Upper lobe of right lung (tissue), 1 donor: Measurements from ENCODE around the gene PDLIM1. TPM values are rescaled to one million over a fixed set of nuclear protein-coding genes. Genes with fewer than 3 reads are reported as not detected.
"Not testable (repeated sequence)": the region's sequence is repeated elsewhere in the genome, so short reads cannot be mapped to it uniquely, and the experiment has no call there.

Source experiments
- ATAC-seq: fragments of 200-7000 bp; cut with Tn5 transposase; one replicate; pipeline ENCODE4 v1.9.1; 2020; ENCODE audit warnings: mild to moderate bottlenecking, moderate library complexity
- DNase-seq: peaks from one replicate; pipeline ENCODE4 v3.0.0-alpha.2; 2020
- H3K27ac ChIP-seq: fragments of 200-600 bp; one replicate; pipeline ENCODE4 v1.8.0; 2022
- H3K27me3 ChIP-seq: fragments of 200-600 bp; one replicate; pipeline ENCODE4 v1.8.0; 2022; ENCODE audit warnings: mild to moderate bottlenecking
- H3K36me3 ChIP-seq: fragments of 200-600 bp; one replicate; pipeline ENCODE4 v1.8.0; 2022
- H3K4me1 ChIP-seq: fragments of 200-600 bp; one replicate; pipeline ENCODE4 v1.8.0; 2022
- H3K4me3 ChIP-seq: fragments of 200-600 bp; one replicate; pipeline ENCODE4 v1.8.0; 2022; ENCODE audit warnings: mild to moderate bottlenecking
- H3K9me3 ChIP-seq: fragments of 200-600 bp; one replicate; pipeline ENCODE4 v1.8.0; 2022
- intact Hi-C: fragments of 100-400 bp; cut with DNase I; formaldehyde crosslinking; loops from one replicate; pipeline ENCODE4 v1.11.0; 2022
- total RNA-seq: library from RNA; stranded (reverse); fragmentation: NEBNext Ultra II Directional; extraction: Animal tissue kit (Norgen Biotek cat#: 25700); gene quantifications from one replicate; pipeline ENCODE4 v1.2.1, GENCODE V29; 2021
- TF ChIP-seq, protein P1 (sequence below): fragments of 200-600 bp; IDR thresholded peaks from one replicate; pipeline ENCODE4 v1.8.0; 2022; ENCODE audit warnings: antibody characterized with exemption
- donor health status: DM: no; HTN: yes; CAD: no; lungs with severe emphysema.

PDLIM1 gene
- total RNA-seq, 1 donor from 2014 or later: 190 TPM

DNA sequence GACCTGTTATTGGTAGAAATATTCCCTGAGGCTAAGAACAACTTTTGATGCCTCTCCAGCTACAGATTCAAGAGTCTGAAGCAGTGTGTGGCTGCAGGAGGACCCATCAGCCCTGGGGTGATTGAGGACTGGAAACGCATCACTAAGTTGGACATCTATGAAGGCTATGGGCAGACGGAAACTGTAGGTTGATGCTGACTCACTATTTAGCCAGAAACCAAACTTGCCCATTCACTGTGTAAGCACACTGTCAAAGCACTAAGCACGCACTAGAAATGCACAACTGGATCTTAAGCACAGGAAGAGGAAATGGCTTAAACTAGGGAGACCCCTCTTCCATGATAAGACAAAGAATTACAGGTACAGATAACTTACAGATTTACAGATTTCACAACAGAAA is 76.0 kb downstream of the PDLIM1 start:
- intact Hi-C loops: no loop called here
- no peak overlapping the region for H3K4me3 ChIP-seq
- DNase-seq: no peak
- no peaks in the 10 kb centered on the region for H3K4me1 ChIP-seq
- no peak for ATAC-seq
- no peaks in the 10 kb centered on the region for H3K27me3 ChIP-seq
- H3K27ac ChIP-seq: no peak overlapping the region
- H3K9me3 ChIP-seq: no peaks in the 10 kb centered on the region
- TF ChIP-seq, protein P1, sequence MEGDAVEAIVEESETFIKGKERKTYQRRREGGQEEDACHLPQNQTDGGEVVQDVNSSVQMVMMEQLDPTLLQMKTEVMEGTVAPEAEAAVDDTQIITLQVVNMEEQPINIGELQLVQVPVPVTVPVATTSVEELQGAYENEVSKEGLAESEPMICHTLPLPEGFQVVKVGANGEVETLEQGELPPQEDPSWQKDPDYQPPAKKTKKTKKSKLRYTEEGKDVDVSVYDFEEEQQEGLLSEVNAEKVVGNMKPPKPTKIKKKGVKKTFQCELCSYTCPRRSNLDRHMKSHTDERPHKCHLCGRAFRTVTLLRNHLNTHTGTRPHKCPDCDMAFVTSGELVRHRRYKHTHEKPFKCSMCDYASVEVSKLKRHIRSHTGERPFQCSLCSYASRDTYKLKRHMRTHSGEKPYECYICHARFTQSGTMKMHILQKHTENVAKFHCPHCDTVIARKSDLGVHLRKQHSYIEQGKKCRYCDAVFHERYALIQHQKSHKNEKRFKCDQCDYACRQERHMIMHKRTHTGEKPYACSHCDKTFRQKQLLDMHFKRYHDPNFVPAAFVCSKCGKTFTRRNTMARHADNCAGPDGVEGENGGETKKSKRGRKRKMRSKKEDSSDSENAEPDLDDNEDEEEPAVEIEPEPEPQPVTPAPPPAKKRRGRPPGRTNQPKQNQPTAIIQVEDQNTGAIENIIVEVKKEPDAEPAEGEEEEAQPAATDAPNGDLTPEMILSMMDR: no peak
- no peaks in the 10 kb centered on the region for H3K36me3 ChIP-seq

DNA sequence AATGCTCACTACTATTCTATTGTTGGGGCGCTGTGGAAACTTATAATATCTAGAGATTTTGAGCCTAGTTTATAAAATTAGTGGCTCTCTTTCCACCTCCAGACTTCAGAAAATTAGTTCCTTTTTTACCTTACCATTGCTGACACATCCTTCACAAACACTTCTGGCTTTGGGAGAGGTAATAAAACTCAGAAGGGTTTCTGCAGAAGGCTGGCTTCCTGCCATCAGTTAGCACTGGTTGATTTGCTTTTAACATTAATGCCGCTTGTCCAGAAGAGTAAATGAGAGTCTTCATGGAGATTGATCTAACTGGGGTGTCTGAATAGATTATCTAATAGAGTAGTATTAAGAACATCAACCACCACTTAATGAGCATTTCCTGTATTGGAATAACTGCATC is 76.4 kb downstream of the PDLIM1 start:
- intact Hi-C loops: no loop called here
- ATAC-seq (no peak), DNase-seq (no peak)
- Histone ChIP-seq H3K9me3 (no peaks in the 10 kb centered on the region), H3K4me1 (no peaks in the 10 kb centered on the region), H3K27ac (no peak overlapping the region), H3K36me3 (no peaks in the 10 kb centered on the region), H3K27me3 (no peaks in the 10 kb centered on the region), H3K4me3 (no peak overlapping the region)
- TF ChIP-seq, protein P1: no peak

DNA sequence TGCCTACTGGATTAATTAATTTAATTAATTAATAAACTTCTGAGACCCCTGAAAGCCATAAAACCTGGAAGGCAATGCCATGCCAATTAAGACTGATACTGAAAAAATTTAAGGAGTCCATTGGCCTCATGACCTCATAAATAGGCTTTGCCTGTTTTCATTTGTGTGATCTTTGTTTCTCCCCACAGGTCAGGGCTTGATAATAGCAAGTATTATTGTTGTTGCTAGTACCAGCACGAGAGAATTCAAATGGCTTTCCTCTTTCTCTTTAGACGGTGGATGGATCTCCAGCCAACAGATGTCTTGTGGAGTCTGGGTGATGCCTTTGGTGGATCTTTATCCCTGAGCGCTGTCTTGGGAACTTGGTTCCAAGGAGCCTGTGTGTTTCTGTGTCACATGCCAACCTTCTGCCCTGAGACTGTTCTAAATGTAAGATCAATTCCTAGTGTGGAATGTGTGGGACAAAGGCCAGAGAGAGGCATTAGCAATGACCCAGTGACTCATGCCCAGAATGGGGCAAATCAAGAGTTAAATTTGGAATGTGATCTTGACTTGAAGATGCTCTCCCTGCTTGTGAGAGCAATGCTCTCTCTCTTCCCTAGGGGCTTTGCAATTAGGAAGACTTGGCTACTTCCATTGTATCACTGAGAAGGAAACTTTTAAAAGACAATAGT is 79.1 kb downstream of the PDLIM1 start:
- H3K27me3 ChIP-seq: no peaks in the 10 kb centered on the region
- TF ChIP-seq, protein P1: no peak
- no peak overlapping the region for H3K4me3 ChIP-seq
- H3K4me1 ChIP-seq: no peaks in the 10 kb centered on the region
- H3K27ac ChIP-seq: no peak overlapping the region
- no peaks in the 10 kb centered on the region for H3K36me3 ChIP-seq
- ATAC-seq (no peak), DNase-seq (no peak)
- no peaks in the 10 kb centered on the region for H3K9me3 ChIP-seq
- intact Hi-C loops: no loop called here

DNA sequence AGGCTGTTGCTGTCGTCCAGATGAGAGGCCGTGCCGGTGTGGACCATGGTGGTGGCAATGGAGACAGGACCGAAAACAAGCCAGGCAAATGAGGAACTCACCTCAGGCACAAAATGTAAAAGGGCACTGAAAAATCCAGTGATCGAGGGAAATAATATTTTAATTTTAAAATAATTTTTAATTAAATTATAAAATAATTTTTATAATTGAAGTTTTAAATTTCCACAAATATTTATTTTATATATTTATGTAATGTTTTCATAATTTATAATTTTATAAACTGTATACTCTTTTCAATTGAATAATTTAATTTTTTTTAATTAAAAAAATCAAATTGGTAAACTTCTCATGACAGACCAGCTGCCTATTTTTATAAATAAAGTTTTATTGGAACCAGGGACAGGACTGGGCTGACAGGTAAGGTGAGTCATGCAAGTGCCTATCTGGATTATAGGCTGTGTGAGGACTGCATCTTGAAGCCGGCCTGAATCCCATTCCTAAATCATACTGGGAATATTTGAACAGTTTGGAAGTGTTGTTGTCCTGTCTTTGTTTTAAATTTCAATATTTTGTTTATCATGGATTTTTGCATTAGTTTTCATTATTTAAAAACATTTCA is 81.2 kb downstream of the PDLIM1 start:
- Histone ChIP-seq H3K9me3 (no peaks in the 10 kb centered on the region), H3K36me3 (no peaks in the 10 kb centered on the region), H3K4me1 (no peaks in the 10 kb centered on the region), H3K27me3 (no peaks in the 10 kb centered on the region), H3K4me3 (no peak overlapping the region), H3K27ac (no peak overlapping the region)
- intact Hi-C loops: no loop called here
- TF ChIP-seq, protein P1: no peak
- ATAC-seq (no peak), DNase-seq (no peak)

DNA sequence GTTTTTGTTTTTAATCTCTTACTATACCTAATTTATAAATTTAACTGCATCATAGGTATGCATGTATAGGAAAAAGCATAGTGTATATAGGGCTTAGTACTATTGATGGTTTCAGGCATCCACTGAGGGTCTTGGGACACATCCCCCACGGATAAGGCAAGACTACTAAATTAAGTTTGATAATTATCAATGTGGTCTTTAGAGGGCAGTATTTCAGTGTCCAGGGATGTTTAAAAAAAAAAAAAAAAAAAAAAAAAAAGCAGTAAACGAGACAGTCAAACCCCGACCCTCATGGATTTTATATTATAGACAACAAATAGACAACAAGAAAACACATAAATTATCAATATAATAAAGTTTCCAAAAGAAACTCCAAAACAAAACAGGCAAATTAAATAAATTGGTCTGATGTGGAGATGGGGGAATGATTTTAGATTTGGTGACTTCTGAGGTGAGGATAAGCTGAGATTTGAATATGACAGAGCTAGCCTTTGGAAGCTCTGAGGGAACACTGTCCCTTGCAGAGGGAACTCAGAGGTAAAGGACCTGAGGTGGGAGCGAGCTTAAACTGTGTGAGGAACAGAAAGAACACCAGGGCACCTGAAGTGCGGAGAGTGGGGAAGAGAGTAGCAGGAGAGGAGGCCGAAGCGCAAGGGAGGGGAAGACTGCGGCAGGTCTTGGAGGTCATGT is 82.0 kb downstream of the PDLIM1 start:
- Histone ChIP-seq H3K4me3 (no peak overlapping the region), H3K9me3 (no peaks in the 10 kb centered on the region), H3K4me1 (no peaks in the 10 kb centered on the region), H3K27me3 (no peaks in the 10 kb centered on the region), H3K27ac (no peak overlapping the region), H3K36me3 (no peaks in the 10 kb centered on the region)
- TF ChIP-seq, protein P1: peak; percentile 42
- intact Hi-C loops: no loop called here
- DNase-seq (no peak), ATAC-seq (no peak)

DNA sequence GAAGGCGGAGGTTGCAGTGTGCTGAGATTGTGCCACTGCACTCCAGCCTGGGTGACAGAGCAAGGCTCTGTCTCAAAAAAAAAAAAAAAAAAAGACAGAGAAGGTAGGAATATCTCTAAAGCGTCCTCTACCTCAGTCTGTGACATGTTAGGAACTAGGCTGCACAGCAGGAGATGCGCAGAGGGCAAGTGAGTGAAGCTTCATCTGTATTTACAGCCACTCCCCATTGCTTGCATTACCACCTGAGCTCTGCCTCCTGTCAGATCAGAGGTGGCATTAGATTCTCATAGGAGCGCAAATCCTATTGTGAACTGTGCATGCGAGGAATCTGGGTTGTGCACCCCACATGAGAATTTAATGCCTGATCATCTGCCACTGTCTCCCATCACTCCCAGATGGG is 87.9 kb downstream of the PDLIM1 start:
- H3K9me3 ChIP-seq, intact Hi-C loops, H3K4me3 ChIP-seq, DNase-seq, H3K36me3 ChIP-seq, ATAC-seq, H3K27ac ChIP-seq, H3K27me3 ChIP-seq, H3K4me1 ChIP-seq: not testable (repeated sequence)
